HL-60 (cell line): Measurements from ENCODE around the gene NFKBIB.

ENCODE experiments used
- DNase-seq, 2 experiments: peaks; one replicate each; pipeline ENCODE4 v3.0.0-alpha.2; 2010 to 2020; ENCODE audit warnings: low read depth in 1 of 2, low spot score in 1 of 2
- H3K27ac ChIP-seq: fragments of 250-450 bp; sonication (Bioruptor Pico); replicated peaks from 2 replicates; pipeline ENCODE4 v1.5.1; 2020; ENCODE audit warnings: mild to moderate bottlenecking, moderate library complexity
- H3K27me3 ChIP-seq: fragments of 250-450 bp; sonication (Bioruptor Pico); 2 replicates; pipeline ENCODE4 v1.5.1; 2021; ENCODE audit warnings: mild to moderate bottlenecking, moderate library complexity; ENCODE audit not compliant: insufficient read depth, poor library complexity, severe bottlenecking
- H3K4me3 ChIP-seq: replicated peaks from 2 replicates; pipeline ENCODE4 v1.5.1; 2011; ENCODE audit warnings: mild to moderate bottlenecking, control low read depth, low read length; ENCODE audit not compliant: insufficient read depth
- CTCF ChIP-seq: IDR thresholded peaks from one replicate; pipeline ENCODE4 v1.5.1; 2011; ENCODE audit warnings: low read length, control low read depth, inconsistent platforms; ENCODE audit not compliant: insufficient read depth
- GABPA ChIP-seq: IDR thresholded peaks from 2 replicates; pipeline ENCODE4 v1.6.1; 2012; ENCODE audit warnings: low read depth
- POLR2AphosphoS5 ChIP-seq: IDR thresholded peaks from 2 replicates; pipeline ENCODE4 v1.6.1; 2012; ENCODE audit warnings: low read depth
- REST ChIP-seq: IDR thresholded peaks from 2 replicates; pipeline ENCODE4 v1.6.1; 2012; ENCODE audit warnings: low read depth; ENCODE audit not compliant: insufficient replicate concordance
- SPI1 ChIP-seq: IDR thresholded peaks from 2 replicates; pipeline ENCODE4 v1.6.1; 2012; ENCODE audit warnings: low read depth, mild to moderate bottlenecking, borderline replicate concordance

Gene NFKBIB

GRCh38 chr19:38877781-38878574 is 21.8 kb upstream of the NFKBIB start, which contains the start of gene RINL:
Gene RINL, minus strand, starts transcription at chr19:38878275. Its CDS starts 1,533 bp downstream, at chr19:38876742.
- TF ChIP-seq SPI1 (peak; percentile 88), POLR2AphosphoS5 (peak; percentile 51; the same call in 1 of the 2 replicates), CTCF (no peak)
- DNase-seq, result peak; percentile 72 to 81
- Histone ChIP-seq H3K4me3 (peak within 1 kb of the TSS; percentile 50), H3K27me3 (no peaks in the 10 kb centered on the region), H3K27ac (peak within 1 kb of the TSS; percentile 73)

DNA sequence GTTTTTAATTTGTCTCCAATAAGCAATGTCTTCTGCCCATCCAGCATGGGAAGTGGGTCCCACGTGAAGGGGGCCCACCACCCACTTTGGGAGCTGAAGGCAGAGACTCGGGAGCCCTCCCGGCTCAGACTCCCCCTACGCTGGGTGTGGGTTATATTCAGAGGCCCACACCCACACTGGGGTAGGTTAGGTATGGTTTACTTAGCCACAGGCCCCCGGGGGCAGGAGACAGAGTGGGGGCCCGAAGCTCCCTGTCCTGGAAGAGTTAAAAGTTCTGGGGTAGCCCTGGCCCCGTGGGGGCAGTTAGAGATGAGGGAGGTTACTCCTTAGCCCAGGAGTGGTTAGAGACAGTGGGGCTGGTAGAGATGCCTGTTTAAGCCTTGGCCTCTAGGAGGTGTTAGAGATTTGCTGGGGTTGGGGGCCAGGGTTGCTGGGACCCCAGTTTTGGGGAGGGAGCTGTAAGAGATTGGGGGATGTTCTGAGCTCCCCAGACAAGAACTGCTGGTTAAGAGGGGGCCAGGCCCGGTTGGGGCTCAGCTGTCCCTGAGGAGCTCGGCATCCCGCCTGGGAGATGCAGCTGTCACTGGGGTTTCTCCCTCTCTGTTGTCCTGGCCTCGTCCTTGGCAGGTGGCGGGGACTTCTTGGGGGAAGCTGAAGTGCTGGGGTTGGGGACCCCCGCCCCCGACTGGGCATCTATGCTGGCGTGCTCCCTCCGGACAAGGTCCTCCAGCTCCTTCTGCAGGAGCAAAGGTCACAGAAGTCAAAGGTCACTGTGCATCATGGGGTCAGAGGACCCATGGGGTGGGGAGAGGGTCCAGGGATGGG is 21.0 kb upstream of the NFKBIB start:
- DNase-seq, result no peak
- peak overlapping the region; percentile 73 for H3K27ac ChIP-seq
- no peak overlapping the region for H3K4me3 ChIP-seq
- TF ChIP-seq GABPA, result no peak
- no peak for TF ChIP-seq REST
- no peak for TF ChIP-seq POLR2AphosphoS5
- TF ChIP-seq CTCF, result no peak
- no peak for TF ChIP-seq SPI1
- H3K27me3 ChIP-seq, result no peaks in the 10 kb centered on the region

- TF ChIP-seq SPI1 (no peak), GABPA (no peak), CTCF (no peak), POLR2AphosphoS5 (no peak), REST (no peak)
- no peak for DNase-seq
- H3K27ac ChIP-seq, result no peak overlapping the region
Observed at GRCh38 chr19:38879400-38879751, 20.4 kb upstream of the NFKBIB start.

More at GRCh38 chr19:38879400-38879751, 20.4 kb upstream of the NFKBIB start:
- Histone ChIP-seq H3K27me3 (no peaks in the 10 kb centered on the region), H3K4me3 (no peak overlapping the region)
